Pancreas (tissue), 10 donors: ENCODE measurements around the gene EFNA4. TPM values are rescaled to one million over a fixed set of nuclear protein-coding genes. Genes with fewer than 3 reads are reported as not detected.

ENCODE experiments used
- ATAC-seq, 4 donors: fragments of 200-7000 bp; cut with Tn5 transposase; one replicate each; pipeline versions ENCODE4 v1.8.0 to v1.9.1; 2020; ENCODE audit warnings: mild to moderate bottlenecking in 4 of 4, moderate library complexity in 4 of 4
- DNase-seq, 6 donors: peaks; one replicate each; pipeline ENCODE4 v3.0.0-alpha.2; 2020
- FAIRE-seq: peaks from 2 replicates; lab custom pipeline; 2012; peaks lifted over from hg19 to GRCh38; lab: Jason Lieb, UNC
- H3K27ac ChIP-seq, 4 donors: fragments of 200-600 bp; sonication (generic); 1 replicate in 3 of 4; 2 replicates in 1 of 4; pipeline versions ENCODE4 v1.5.0 to v1.8.0; 2020
- H3K27me3 ChIP-seq, 4 donors: fragments of 200-600 bp; one replicate each; pipeline ENCODE4 v1.8.0; 2021
- H3K36me3 ChIP-seq, 3 donors: fragments of 200-600 bp; sonication (generic) in 1 of 3; one replicate each; pipeline versions ENCODE4 v1.5.0 to v1.8.0; 2020 to 2021
- H3K4me1 ChIP-seq, 3 donors: fragments of 200-600 bp; one replicate each; pipeline ENCODE4 v1.8.0; 2021
- H3K4me3 ChIP-seq, 4 donors: fragments of 200-600 bp; sonication (generic) in 2 of 4; one replicate each; pipeline versions ENCODE4 v1.5.0 to v1.8.0; 2020 to 2021
- H3K9me3 ChIP-seq, 4 donors: fragments of 200-600 bp; one replicate each; pipeline ENCODE4 v1.8.0; 2021
- CTCF ChIP-seq, 4 donors: fragments of 200-600 bp; sonication (generic) in 3 of 4; IDR thresholded peaks; one replicate each; pipeline versions ENCODE4 v1.5.0 to v1.8.0; 2021; ENCODE audit warnings: antibody characterized with exemption in 4 of 4
- WGBS, 2 donors: extraction: QIAGEN DNeasy Blood & Tissue Kit; methylation state at CpG; one replicate each; pipeline ENCODE4 v1.1.7; 2013; 5-methylcytosine and 5-hydroxymethylcytosine counted together
- intact Hi-C, 3 donors: fragments of 100-400 bp; cut with DNase I; formaldehyde crosslinking; loops; one replicate each; pipeline versions ENCODE4 v1.11.1 to v1.14.2; 2022
- polyA plus RNA-seq, 2 donors: library from polyadenylated mRNA; stranded (reverse); fragments of 200-250 nt; gene quantifications; one replicate each; pipeline ENCODE4 v1.2.3, GENCODE V29; 2013
- total RNA-seq, 6 donors: library from RNA; stranded (reverse); fragmentation: NEBNext Ultra II Directional in 4 of 6; extraction: Animal tissue kit (Norgen Biotek cat#: 25700) in 4 of 6; gene quantifications; one replicate each; pipeline versions ENCODE4 v1.2.1 to v1.2.4, GENCODE V29; 2021 to 2023
- donor health status: healthy with polysubstance abuse.
- donor health status: DM: no; HTN: no; CAD: no; lungs with moderate emphysema.
- donor health status: DM: no; HTN: no; CAD: no.
- donor health status: control.
- donor health status: control.
- donor health status: Bipolar disorder and iron deficiency.
- donor health status: DM: yes; HTN: yes; CAD: no.
- donor health status: DM: no; HTN: no; CAD: no.
- donor health status: DM: no; HTN: no; CAD: no.
- donor health status: DM: yes; HTN: yes; CAD: no.

EFNA4 gene
- total and polyA plus RNA-seq, 8 donors: 2.1 to 6.2 (median 3.8) TPM

- Histone ChIP-seq H3K9me3 (no peaks in the 10 kb centered on the region), H3K36me3 (no peaks in the 10 kb centered on the region), H3K4me3 (peak overlapping the region in 2 of 4 donors; percentile 16 to 30), H3K27me3 (peaks cover 0 to 31% (median 6%) of the 10 kb centered on the region in 4 donors), H3K27ac (no peak overlapping the region), H3K4me1 (peaks cover 36 to 44% (median 40%) of the 10 kb centered on the region in 3 donors)
- no peak for ATAC-seq
- WGBS, 2 donors: 3 to 4% methylated on average over 44 to 68 of the region's 68 CpGs
- no peak for FAIRE-seq
- intact Hi-C loops: loop anchor here in 1 of 3 donors (5.0 kb wide), 1 partner anchor 39 kb away; no protein-coding TSS in a partner anchor
- DNase-seq: peak in 2 of 6 donors; percentile 47 to 75
- TF ChIP-seq CTCF (IDR thresholded peaks at IDR 0.05): no peak
Measured at GRCh38 chr1:155081472-155082300, 18.1 kb downstream of the EFNA4 start.

GRCh38 chr1:155082301-155083051 lies 18.9 kb downstream of the EFNA4 start:
- no peak overlapping the region for H3K27ac ChIP-seq
- FAIRE-seq: no peak
- 13 to 16% methylated on average over 30 to 36 of the region's 36 CpGs for WGBS, 2 donors
- no peaks in the 10 kb centered on the region for H3K9me3 ChIP-seq
- DNase-seq: peak in 1 of 6 donors; percentile 66
- H3K4me1 ChIP-seq: peaks cover 36 to 44% (median 40%) of the 10 kb centered on the region in 3 donors
- no peak for TF ChIP-seq CTCF (IDR thresholded peaks at IDR 0.05)
- intact Hi-C loops: loop anchor here in 1 of 3 donors (5.0 kb wide), 1 partner anchor 40 kb away; no protein-coding TSS in a partner anchor
- no peaks in the 10 kb centered on the region for H3K36me3 ChIP-seq
- peaks cover 0 to 31% (median 6%) of the 10 kb centered on the region in 4 donors for H3K27me3 ChIP-seq
- H3K4me3 ChIP-seq: peak overlapping the region in 1 of 4 donors; percentile 30
- no peak for ATAC-seq

- H3K36me3 ChIP-seq: no peaks in the 10 kb centered on the region
- no peak for FAIRE-seq
- peak in 1 of 6 donors; percentile 74 for DNase-seq
- 39% methylated on average over 6 of the region's 6 CpGs for WGBS, 2 donors
- intact Hi-C loops: loop anchor here in 1 of 3 donors (5.0 kb wide), 1 partner anchor 41 kb away; no protein-coding TSS in a partner anchor
- H3K9me3 ChIP-seq: no peaks in the 10 kb centered on the region
- H3K27ac ChIP-seq: no peak overlapping the region
- peaks cover 0 to 31% (median 6%) of the 10 kb centered on the region in 4 donors for H3K27me3 ChIP-seq
- TF ChIP-seq CTCF (IDR thresholded peaks at IDR 0.05): no peak
- no peak for ATAC-seq
- peaks cover 36 to 44% (median 40%) of the 10 kb centered on the region in 3 donors for H3K4me1 ChIP-seq
- no peak overlapping the region for H3K4me3 ChIP-seq
Measured at GRCh38 chr1:155083052-155083541, 19.6 kb downstream of the EFNA4 start.

GRCh38 chr1:155083865-155084721 lies 20.6 kb downstream of the EFNA4 start:
- FAIRE-seq (no peak), ATAC-seq (peak in 1 of 4 donors; percentile 0), DNase-seq (peak in 5 of 6 donors; percentile 39 to 77 (median 65))
- Histone ChIP-seq H3K9me3 (no peaks in the 10 kb centered on the region), H3K4me1 (peaks cover 35 to 43% (median 38%) of the 10 kb centered on the region in 3 donors), H3K36me3 (no peaks in the 10 kb centered on the region), H3K4me3 (peak overlapping the region in 2 of 4 donors; percentile 72 to 77), H3K27ac (no peak overlapping the region), H3K27me3 (peaks cover 0 to 31% (median 6%) of the 10 kb centered on the region in 4 donors)
- TF ChIP-seq CTCF (IDR thresholded peaks at IDR 0.05): no peak
- WGBS, 2 donors: 23 to 27% methylated on average over 21 of the region's 21 CpGs
- intact Hi-C loops: loop anchor here in 1 of 3 donors (5.0 kb wide), 1 partner anchor 42 kb away; no protein-coding TSS in a partner anchor
